CD8-positive, alpha-beta memory T cell (primary cell): ENCODE data around the gene SMAD5. TPM values are rescaled to one million over a fixed set of nuclear protein-coding genes. Genes with fewer than 3 reads are reported as not detected.

Experiments
- CTCF ChIA-PET: fragments of 350-600 bp; sonication (Branson Sonifier 250); formaldehyde crosslinking; loops from one replicate; lab custom pipeline; 2021; ENCODE audit warnings: antibody characterized with exemption; lab: Charles Lee
- POLR2A ChIA-PET: fragments of 350-600 bp; sonication (Branson Sonifier 250); formaldehyde crosslinking; loops from one replicate; lab custom pipeline; 2021; ENCODE audit warnings: antibody characterized with exemption; lab: Charles Lee
- DNase-seq, 5 donors: peaks; one replicate each; pipeline versions ENCODE4 v3.0.0 to v3.0.0-alpha.2; 2020 to 2022; ENCODE audit warnings: mixed read lengths in 1 of 5
- H3K27ac ChIP-seq: one replicate; pipeline ENCODE4 v1.7.0; 2013; ENCODE audit warnings: low read depth, mild to moderate bottlenecking, low read length, moderate library complexity
- H3K27me3 ChIP-seq: 2 replicates; pipeline ENCODE4 v1.7.0; 2013; ENCODE audit warnings: low read length, mild to moderate bottlenecking; ENCODE audit not compliant: insufficient read depth, poor library complexity, severe bottlenecking
- H3K36me3 ChIP-seq: 2 replicates; pipeline ENCODE4 v1.7.0; 2013; ENCODE audit warnings: mild to moderate bottlenecking, low read length, moderate library complexity; ENCODE audit not compliant: insufficient read depth
- H3K4me1 ChIP-seq: 2 replicates; pipeline ENCODE4 v1.7.0; 2013; ENCODE audit warnings: mild to moderate bottlenecking, low read length, moderate library complexity; ENCODE audit not compliant: insufficient read depth
- H3K4me3 ChIP-seq: 2 replicates; pipeline ENCODE4 v1.7.0; 2013; ENCODE audit warnings: mild to moderate bottlenecking, low read length
- H3K9me3 ChIP-seq: 2 replicates; pipeline ENCODE4 v1.7.0; 2013; ENCODE audit warnings: mild to moderate bottlenecking, low read length
- H3K27ac Mint-ChIP-seq, 8 donors: one replicate each; pipeline ENCODE4 v1.8.0; 2020 to 2021; ENCODE audit warnings: mixed read lengths in 8 of 8, mild to moderate bottlenecking in 6 of 8, inconsistent platforms in 3 of 8, moderate library complexity in 3 of 8
- H3K27me3 Mint-ChIP-seq, 2 donors: one replicate each; pipeline ENCODE4 v1.8.0; 2020 to 2021; ENCODE audit warnings: mixed read lengths in 2 of 2, mild to moderate bottlenecking in 1 of 2, moderate library complexity in 1 of 2
- H3K36me3 Mint-ChIP-seq, 3 donors: one replicate each; pipeline ENCODE4 v1.8.0; 2020 to 2021; ENCODE audit warnings: mixed read lengths in 3 of 3, inconsistent platforms in 1 of 3, mild to moderate bottlenecking in 1 of 3
- H3K4me1 Mint-ChIP-seq, 3 donors: one replicate each; pipeline ENCODE4 v1.8.0; 2020 to 2021; ENCODE audit warnings: mixed read lengths in 3 of 3, inconsistent platforms in 1 of 3, mild to moderate bottlenecking in 1 of 3
- H3K4me3 Mint-ChIP-seq, 7 donors: one replicate each; pipeline ENCODE4 v1.8.0; 2020 to 2021; ENCODE audit warnings: mixed read lengths in 7 of 7, mild to moderate bottlenecking in 6 of 7, moderate library complexity in 4 of 7, inconsistent platforms in 2 of 7
- H3K9me3 Mint-ChIP-seq, 5 donors: one replicate each; pipeline ENCODE4 v1.8.0; 2020 to 2022; ENCODE audit warnings: mixed read lengths in 5 of 5, mild to moderate bottlenecking in 3 of 5, moderate library complexity in 2 of 5, inconsistent platforms in 1 of 5
- polyA plus RNA-seq: library from polyadenylated mRNA; unstranded; fragments of 300-500 nt; fragmentation: Illumina TruSeq; gene quantifications from one replicate; pipeline ENCODE4 v1.2.3, GENCODE V29; 2021
- total RNA-seq, 2 experiments: library from RNA; stranded (reverse); gene quantifications; one replicate each; pipeline ENCODE4 v1.2.3, GENCODE V29; 2021

The SMAD5 gene
- total and polyA plus RNA-seq, 3 experiments from 2014 or later = 21.8 to 22.7 (median 21.9) TPM

DNA sequence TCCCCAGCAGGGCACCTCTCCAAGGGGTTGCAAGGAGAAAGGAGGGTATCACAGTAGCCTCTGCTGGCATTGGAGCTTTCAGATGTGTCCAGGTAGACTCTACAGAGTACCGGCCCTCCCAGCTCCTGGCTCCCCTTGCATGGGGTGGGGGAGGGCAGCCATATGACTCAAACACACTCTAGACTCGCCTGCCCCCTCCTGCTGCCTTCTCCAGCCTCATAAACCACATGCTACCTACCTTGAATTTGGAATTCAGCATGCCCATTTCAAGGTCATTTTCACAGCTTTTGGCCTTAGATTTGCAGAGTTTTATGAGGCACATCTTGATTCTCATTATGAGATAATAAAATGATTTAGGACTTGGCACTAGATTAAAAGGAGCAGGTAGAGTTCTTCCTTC lies 93.2 kb downstream of the SMAD5 start:
- H3K4me3 Mint-ChIP-seq = no peak overlapping the region
- H3K36me3 ChIP-seq = no peaks in the 10 kb centered on the region
- peaks cover 9 to 31% of the 10 kb centered on the region in 2 donors for H3K27me3 Mint-ChIP-seq
- H3K4me1 Mint-ChIP-seq = no peaks in the 10 kb centered on the region
- no peak overlapping the region for H3K4me3 ChIP-seq
- H3K27ac Mint-ChIP-seq = no peak overlapping the region
- H3K9me3 ChIP-seq = no peaks in the 10 kb centered on the region
- POLR2A ChIA-PET = no interaction called here
- no peaks in the 10 kb centered on the region for H3K4me1 ChIP-seq
- no peak overlapping the region for H3K27ac ChIP-seq
- CTCF ChIA-PET = no interaction called here
- H3K36me3 Mint-ChIP-seq = peaks cover 0 to 2% (median 0%) of the 10 kb centered on the region in 3 donors
- H3K9me3 Mint-ChIP-seq = peaks cover 0 to 10% (median 6%) of the 10 kb centered on the region in 5 donors
- DNase-seq = no peak
- H3K27me3 ChIP-seq = no peaks in the 10 kb centered on the region

DNA sequence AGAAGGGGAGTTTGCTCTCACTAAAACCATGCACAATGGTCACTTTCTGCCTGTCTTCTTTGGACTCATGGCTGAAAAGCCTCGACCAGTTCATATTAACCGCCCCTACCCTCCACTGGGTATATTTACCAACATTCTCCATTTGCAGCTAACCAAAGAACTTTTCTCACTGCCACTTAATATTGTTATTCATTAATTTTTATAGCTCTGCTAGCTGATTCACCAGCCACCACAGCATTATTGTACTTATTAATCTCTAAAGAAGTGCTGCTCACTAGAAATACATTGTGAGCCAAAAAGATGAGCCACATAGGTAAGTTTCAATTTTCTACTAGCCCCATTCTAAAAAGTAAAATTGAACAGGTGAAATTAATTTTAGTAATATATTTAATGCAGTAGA lies 93.8 kb downstream of the SMAD5 start:
- Mint-ChIP-seq H3K4me3 (no peak overlapping the region), H3K27me3 (peaks cover 4 to 31% of the 10 kb centered on the region in 2 donors), H3K9me3 (peaks cover 0 to 6% (median under 1%) of the 10 kb centered on the region in 5 donors), H3K4me1 (no peaks in the 10 kb centered on the region), H3K36me3 (peaks cover 0 to 2% (median 0%) of the 10 kb centered on the region in 3 donors), H3K27ac (no peak overlapping the region)
- ChIA-PET POLR2A (no interaction called here), CTCF (no interaction called here)
- Histone ChIP-seq H3K27ac (no peak overlapping the region), H3K36me3 (no peaks in the 10 kb centered on the region), H3K4me1 (no peaks in the 10 kb centered on the region), H3K9me3 (no peaks in the 10 kb centered on the region), H3K27me3 (no peaks in the 10 kb centered on the region), H3K4me3 (no peak overlapping the region)
- no peak for DNase-seq

GRCh38 chr5:136228136-136228757 lies 95.6 kb downstream of the SMAD5 start:
- H3K27ac ChIP-seq = no peak overlapping the region
- H3K27ac Mint-ChIP-seq = no peak overlapping the region
- POLR2A ChIA-PET = no interaction called here
- peaks cover 11 to 26% of the 10 kb centered on the region in 2 donors for H3K27me3 Mint-ChIP-seq
- no peaks in the 10 kb centered on the region for H3K4me1 Mint-ChIP-seq
- CTCF ChIA-PET = no interaction called here
- no peaks in the 10 kb centered on the region for H3K9me3 Mint-ChIP-seq
- H3K9me3 ChIP-seq = no peaks in the 10 kb centered on the region
- DNase-seq = no peak
- no peaks in the 10 kb centered on the region for H3K36me3 ChIP-seq
- no peaks in the 10 kb centered on the region for H3K4me1 ChIP-seq
- no peaks in the 10 kb centered on the region for H3K36me3 Mint-ChIP-seq
- H3K4me3 Mint-ChIP-seq = no peak overlapping the region
- no peaks in the 10 kb centered on the region for H3K27me3 ChIP-seq
- no peak overlapping the region for H3K4me3 ChIP-seq

GRCh38 chr5:136230176-136230575 lies 97.5 kb downstream of the SMAD5 start:
- H3K27me3 Mint-ChIP-seq = peaks cover 9 to 21% of the 10 kb centered on the region in 2 donors
- CTCF ChIA-PET = no interaction called here

GRCh38 chr5:136232316-136232715 lies 99.7 kb downstream of the SMAD5 start:
- H3K4me1 ChIP-seq = no peaks in the 10 kb centered on the region
- H3K27me3 Mint-ChIP-seq = peaks cover 9 to 16% of the 10 kb centered on the region in 2 donors
- ChIA-PET POLR2A (no interaction called here), CTCF (interaction anchor here (1.3 to 1.6 kb wide), 2 partner anchors 9 to 20 kb away, joined by 3 to 4 read pairs; no protein-coding TSS in a partner anchor)
- H3K9me3 Mint-ChIP-seq = peaks cover 0 to 2% (median 0%) of the 10 kb centered on the region in 5 donors
- no peak overlapping the region for H3K4me3 Mint-ChIP-seq
- no peak overlapping the region for H3K27ac Mint-ChIP-seq
- no peaks in the 10 kb centered on the region for H3K4me1 Mint-ChIP-seq
- H3K27me3 ChIP-seq = no peaks in the 10 kb centered on the region
- H3K9me3 ChIP-seq = no peaks in the 10 kb centered on the region
- H3K36me3 ChIP-seq = no peaks in the 10 kb centered on the region
- H3K36me3 Mint-ChIP-seq = no peaks in the 10 kb centered on the region
- H3K4me3 ChIP-seq = no peak overlapping the region
- no peak overlapping the region for H3K27ac ChIP-seq
- no peak for DNase-seq

More at GRCh38 chr5:136230176-136230575, 97.5 kb downstream of the SMAD5 start:
- H3K9me3 ChIP-seq = no peaks in the 10 kb centered on the region
- no peak overlapping the region for H3K4me3 Mint-ChIP-seq
- H3K36me3 ChIP-seq = no peaks in the 10 kb centered on the region
- H3K4me1 ChIP-seq = no peaks in the 10 kb centered on the region
- H3K4me1 Mint-ChIP-seq = no peaks in the 10 kb centered on the region
- H3K27ac ChIP-seq = no peak overlapping the region
- no peaks in the 10 kb centered on the region for H3K36me3 Mint-ChIP-seq
- H3K4me3 ChIP-seq = no peak overlapping the region
- H3K27ac Mint-ChIP-seq = no peak overlapping the region
- peaks cover 0 to 2% (median 0%) of the 10 kb centered on the region in 5 donors for H3K9me3 Mint-ChIP-seq
- H3K27me3 ChIP-seq = no peaks in the 10 kb centered on the region
- DNase-seq = no peak
- POLR2A ChIA-PET = no interaction called here

Other genes starting within 250 kb of the SMAD5 start
- gene IL9, start 237.0 kb upstream of the SMAD5 start, total RNA-seq = 10 to 100 TPM; 12.5 to 13.0 TPM
- gene IL9, start 237.0 kb upstream of the SMAD5 start, polyA plus RNA-seq = not detected
- gene LECT2, start 177.9 kb upstream of the SMAD5 start, total RNA-seq = not detected
- not detected for gene LECT2, start 177.9 kb upstream of the SMAD5 start, polyA plus RNA-seq
- 1 to 10 TPM; 8.8 to 9.2 TPM for gene TGFBI, start 103.9 kb upstream of the SMAD5 start, total RNA-seq
- 4.9 TPM for gene TGFBI, start 103.9 kb upstream of the SMAD5 start, polyA plus RNA-seq
- not detected for gene SMIM32, start 60.3 kb downstream of the SMAD5 start, total RNA-seq
- not detected for gene SMIM32, start 60.3 kb downstream of the SMAD5 start, polyA plus RNA-seq
- gene TRPC7, start 232.7 kb downstream of the SMAD5 start, total RNA-seq = not detected
- gene TRPC7, start 232.7 kb downstream of the SMAD5 start, polyA plus RNA-seq = not detected